GM12874 (cell line): ENCODE data around the gene KDM4B.

ENCODE experiments used
- CTCF ChIP-seq: IDR thresholded peaks from 2 replicates; pipeline ENCODE4 v1.5.1; 2011; ENCODE audit warnings: low read depth, mild to moderate bottlenecking, control low read depth, low read length, moderate library complexity; ENCODE audit not compliant: insufficient read depth

The KDM4B gene

GRCh38 chr19:5154799-5155426 lies 186.0 kb downstream of the KDM4B start:
- TF ChIP-seq CTCF, result no peak

GRCh38 chr19:5155586-5156210 lies 186.8 kb downstream of the KDM4B start:
- TF ChIP-seq CTCF, result no peak

GRCh38 chr19:5156231-5156986 lies 187.5 kb downstream of the KDM4B start:
- no peak for TF ChIP-seq CTCF

- TF ChIP-seq CTCF, result no peak
Observed at GRCh38 chr19:5157186-5157585, 188.3 kb downstream of the KDM4B start.

- TF ChIP-seq CTCF, result no peak
Observed at GRCh38 chr19:5165697-5166019, 196.7 kb downstream of the KDM4B start.

GRCh38 chr19:5166262-5166661 lies 197.3 kb downstream of the KDM4B start:
- TF ChIP-seq CTCF, result no peak

GRCh38 chr19:5170329-5170745 lies 201.4 kb downstream of the KDM4B start:
- peak; percentile 82 for TF ChIP-seq CTCF
